SKM-1 treated with dmso at 0.1 percent for 144 hours (cell line): ENCODE data around the gene SERTAD4.
"Not testable (repeated sequence)": the region's sequence is repeated elsewhere in the genome, so short reads cannot be mapped to it uniquely, and the experiment has no call there.

ENCODE experiments used
- DNase-seq: peaks from one replicate; lab custom pipeline; 2025; ENCODE audit not compliant: unreplicated experiment; lab: John Stamatoyannopoulos, UW

Gene SERTAD4

DNA sequence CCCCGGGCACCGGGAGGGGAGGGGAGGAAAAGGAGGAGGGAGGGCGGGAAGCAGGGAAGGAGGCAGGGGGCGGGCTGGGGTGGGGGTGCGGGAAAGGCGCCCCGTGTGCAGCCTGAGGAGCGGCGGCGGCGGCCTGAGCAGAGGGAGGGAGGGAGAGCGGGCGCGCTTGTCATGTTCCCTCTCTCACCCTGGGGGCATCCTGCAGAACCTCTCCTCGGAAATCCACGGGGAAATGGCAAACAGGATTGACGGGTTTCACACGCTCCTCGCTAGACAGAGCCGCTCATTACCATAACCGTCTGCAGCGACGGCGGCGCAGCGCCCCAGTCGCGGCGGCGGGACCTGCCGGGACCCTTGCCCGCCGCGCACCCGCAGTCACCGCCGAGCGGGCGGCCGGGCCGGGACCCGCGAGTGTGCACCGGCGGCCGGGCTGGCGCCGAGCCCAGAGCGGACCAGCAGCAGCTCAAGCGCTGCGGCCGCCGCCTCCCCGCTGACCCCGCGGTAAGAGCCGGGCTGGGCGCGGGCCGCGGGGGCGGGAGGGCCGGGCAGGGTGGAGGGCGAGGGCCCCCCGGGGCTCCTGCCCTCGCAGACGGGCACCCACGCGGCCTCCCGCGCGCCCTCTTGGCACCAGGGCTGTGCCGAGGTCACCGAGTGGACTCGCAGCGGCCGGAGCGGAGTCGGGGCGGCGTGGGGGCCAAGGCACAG is at the start of gene SERTAD4:
TSS of gene SERTAD4 (plus strand) at position 286 of the 705 bp plus-strand sequence. CDS start 5,165 bp downstream, outside the sequence.
- DNase-seq, result no peak

DNA sequence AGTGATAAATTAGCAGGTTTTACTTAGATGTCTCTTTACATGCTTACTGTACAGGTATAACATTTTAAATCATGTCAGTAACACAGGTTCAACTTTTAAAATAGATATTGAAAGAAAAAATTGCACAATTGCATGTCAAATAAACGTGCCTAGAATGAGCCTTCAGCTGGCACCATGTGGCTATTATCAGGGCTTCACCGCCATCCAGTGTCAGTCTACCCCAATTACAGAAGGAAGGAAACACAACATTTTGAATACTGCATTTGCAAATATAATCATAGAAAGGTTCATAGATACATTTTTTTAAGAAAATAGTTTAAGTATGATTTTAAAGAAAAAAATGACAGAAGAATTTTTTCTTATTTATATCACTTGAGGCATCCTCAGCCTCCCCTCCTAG is 47.5 kb upstream of the SERTAD4 start:
- no peak for DNase-seq

DNA sequence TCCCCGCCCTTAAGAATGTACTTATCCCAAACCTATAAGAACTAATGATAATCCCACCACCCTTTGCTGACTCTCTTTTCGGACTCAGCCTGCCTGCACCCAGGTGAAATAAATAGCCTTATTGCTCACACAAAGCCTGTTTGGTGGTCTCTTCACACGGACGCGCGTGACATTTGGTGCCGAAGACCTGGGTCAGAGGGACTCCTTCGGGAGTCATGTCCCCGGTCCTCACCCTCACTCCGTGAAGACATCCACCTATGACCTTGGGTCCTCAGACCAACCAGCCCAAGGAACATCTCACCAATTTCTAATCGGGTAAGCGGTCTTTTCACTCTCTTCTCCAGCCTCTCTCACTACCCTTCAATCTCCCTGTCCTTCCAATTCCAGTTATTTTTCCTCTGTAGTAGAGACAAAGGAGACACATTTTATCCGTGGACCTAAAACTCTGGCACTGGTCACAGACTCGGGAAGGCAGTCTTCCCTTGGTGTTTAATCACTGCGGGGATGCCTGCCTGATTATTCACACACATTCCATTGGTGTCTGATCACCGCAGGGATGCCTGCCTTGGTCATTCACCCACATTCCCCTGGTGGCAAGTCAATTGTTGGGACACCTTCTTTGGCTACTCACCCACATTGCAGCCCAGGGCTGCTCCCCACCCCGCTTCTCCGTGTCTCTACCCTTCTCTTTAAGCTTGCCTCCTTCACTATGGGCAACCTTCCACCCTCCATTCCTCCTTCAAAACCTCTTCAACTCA is 44.6 kb upstream of the SERTAD4 start:
- DNase-seq, result not testable (repeated sequence)

DNA sequence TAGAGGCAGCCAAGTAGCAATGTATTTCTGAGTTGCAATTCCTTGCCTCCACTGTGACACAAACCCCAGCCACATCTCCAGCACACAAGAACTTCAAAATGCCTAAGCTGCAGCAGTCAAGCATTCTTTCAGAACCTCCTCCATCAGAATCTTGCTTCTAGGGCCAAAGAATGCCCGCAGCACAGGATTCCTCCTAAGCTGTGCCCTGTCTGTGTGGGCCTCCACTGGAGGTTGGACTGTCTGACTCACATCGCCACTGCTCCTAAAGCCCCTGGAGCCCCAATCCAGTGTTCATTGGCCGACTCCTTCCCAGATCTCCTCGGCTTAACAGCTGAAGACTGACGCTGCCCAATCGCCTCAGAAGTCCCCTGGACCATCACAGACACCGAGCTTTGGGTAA is 43.2 kb upstream of the SERTAD4 start:
- DNase-seq, result no peak

DNA sequence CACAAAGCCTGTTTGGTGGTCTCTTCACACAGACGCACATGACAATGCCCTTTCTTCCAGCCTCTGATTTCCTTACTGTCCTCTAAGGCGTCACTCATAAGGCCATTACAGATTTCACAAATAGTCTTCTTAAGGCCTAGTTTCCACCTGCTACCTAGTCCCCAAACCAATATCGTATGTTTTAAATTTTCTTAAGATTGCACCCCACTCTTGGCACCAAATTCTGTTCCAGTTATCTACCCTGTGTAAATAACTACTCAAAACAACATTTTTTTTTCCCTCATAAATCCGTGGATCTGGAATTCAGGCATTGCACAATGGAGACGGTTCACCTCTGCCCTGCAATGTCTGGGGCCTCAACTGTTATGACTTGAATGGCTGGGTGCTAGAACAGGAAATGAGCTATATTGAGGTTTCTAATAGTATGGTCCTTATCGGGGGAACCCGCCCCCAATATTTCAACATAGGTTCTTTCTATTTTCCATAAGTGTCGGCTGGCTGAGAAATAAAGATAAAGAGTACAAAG is 36.9 kb upstream of the SERTAD4 start:
- DNase-seq, result no peak

DNA sequence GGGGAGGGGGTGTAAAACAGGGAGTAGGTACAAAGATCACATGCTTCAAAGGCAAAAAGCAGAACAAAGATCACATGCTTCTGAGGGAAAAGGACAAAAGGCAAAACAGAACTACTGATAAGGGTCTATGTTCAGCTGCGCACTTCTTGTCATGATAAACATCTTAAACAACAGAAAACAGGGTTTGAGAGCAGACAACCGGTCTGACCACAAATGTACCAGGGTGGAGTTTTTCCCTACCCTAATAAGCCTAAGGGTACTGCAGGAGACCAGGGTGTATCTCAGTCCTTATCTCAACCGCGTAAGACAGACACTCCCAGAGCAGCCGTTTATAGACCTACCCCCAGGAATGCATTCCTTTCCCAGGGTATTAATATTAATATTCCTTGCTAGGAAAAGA is 36.3 kb upstream of the SERTAD4 start:
- DNase-seq, result not testable (repeated sequence)

DNA sequence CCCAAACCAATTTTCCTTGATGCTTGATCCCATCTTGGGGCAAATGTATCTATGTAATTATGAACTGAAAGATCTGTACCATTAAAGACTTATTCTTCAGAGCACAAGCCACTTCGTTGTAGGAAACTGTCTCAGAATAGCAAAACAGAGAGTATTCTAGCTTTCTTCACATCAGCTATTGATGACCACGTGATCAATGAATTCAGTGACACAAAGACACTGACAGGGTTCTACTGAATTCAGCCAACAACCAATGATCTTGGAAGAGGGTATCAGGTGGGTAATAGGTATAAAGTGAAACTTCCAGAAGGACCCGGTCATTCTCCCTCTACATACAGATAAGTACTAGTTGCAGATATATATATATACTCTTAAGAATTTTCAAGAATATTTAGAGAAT is 33.8 kb upstream of the SERTAD4 start:
- DNase-seq, result no peak

DNA sequence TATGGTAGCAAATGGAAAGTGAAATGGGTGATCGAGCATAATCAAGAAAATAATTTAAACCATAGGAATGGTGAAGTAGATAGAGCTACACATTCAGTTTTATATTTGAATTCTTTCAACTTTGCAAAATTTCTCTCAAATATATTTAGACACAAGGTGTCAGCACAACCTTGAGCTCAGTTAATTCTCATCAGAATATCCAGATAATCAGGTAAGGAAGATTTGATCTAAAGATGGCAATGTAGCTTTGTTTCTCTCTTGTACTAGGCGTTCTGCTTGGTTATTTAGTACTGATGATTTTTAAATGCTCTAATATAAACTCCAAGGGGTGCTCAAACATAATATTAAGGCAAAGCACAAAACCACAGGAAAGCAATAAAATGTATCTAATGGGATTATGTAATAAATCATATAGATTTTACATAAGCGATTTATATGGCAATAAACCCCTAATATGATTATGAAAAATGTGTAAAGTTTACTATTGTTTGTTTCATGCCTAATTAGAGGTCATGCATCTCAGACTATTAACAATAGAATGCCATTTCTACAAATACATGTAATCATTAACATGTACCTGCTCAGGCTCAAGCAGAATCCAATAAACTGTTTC is 32.4 kb upstream of the SERTAD4 start:
- no peak for DNase-seq

DNA sequence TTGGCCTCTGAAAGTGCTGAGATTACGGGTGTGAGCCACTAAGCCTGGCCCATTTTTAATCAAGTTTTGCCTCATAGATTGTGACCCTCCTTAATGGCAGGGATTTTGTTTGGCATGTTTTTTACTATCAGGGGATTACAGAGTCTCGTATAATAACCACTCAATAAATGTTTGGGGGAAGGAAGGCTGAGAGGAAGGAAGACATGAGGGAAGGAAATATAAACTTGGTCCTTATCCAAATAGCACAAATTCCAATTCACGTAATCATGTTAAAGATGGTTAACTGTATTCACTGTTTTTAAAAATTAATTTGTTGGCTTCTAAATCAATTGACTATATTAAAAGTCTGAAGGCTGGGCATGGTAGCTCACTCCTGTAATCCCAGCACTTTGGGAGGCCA is 30.9 kb upstream of the SERTAD4 start:
- no peak for DNase-seq

DNA sequence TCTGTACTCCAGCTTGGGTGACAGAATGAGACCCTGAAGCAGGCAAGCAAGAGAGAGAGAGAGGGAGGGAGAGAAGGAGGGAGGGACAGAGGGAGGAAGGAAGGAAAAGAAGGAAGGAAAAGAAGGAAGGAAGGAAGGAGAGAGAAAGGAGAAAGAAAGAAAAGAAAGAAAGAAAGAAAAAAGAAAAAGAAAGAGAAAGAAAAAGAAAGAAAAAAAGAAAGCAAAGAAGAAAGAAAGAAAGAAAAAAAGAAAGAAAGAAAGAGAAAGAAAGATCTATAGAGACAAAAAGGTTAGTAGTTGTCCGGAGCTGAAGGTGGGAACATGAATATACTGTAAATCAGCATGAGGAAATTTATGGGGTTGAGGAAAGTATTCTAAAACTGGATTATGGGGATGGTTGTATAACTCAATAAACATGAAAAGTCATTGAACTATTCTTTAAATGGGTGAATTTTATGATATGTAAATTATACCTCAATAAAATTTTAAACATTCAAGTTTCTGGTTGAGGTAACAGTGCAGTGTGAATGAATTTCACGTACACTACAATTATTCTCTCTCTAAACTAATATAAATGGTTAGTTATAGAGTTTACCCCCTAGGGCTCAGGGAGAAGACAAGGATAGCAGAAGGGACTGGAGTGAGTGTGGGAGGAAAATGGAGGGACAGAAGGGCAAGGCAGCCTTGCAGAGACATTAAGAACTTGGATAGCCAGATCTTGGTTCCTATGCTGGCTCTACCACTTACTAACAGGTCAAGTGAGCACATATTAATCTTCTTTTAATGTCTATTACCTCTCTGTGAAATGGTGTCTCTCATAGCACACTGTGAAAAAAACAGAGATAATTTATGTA is 24.8 kb upstream of the SERTAD4 start:
- no peak for DNase-seq

DNA sequence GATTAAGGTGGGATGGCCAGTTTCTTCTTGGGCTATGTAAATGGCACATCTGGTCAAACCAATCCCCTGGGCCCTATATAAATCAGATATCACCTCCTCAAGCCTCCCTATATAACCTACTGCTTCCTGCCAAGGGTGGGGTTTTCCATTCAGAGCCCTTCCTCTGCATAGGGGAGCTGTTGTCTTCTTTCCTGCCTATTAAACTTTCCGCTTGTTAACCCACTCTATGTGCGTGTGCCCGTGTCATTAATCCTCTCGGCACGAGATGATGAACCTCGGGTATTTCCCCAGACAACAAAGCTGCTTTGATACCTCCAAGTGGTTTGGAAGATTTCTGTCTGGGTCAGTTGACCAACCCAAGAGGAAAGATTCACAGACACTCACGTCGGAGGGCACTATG is 19.3 kb upstream of the SERTAD4 start:
- no peak for DNase-seq

DNA sequence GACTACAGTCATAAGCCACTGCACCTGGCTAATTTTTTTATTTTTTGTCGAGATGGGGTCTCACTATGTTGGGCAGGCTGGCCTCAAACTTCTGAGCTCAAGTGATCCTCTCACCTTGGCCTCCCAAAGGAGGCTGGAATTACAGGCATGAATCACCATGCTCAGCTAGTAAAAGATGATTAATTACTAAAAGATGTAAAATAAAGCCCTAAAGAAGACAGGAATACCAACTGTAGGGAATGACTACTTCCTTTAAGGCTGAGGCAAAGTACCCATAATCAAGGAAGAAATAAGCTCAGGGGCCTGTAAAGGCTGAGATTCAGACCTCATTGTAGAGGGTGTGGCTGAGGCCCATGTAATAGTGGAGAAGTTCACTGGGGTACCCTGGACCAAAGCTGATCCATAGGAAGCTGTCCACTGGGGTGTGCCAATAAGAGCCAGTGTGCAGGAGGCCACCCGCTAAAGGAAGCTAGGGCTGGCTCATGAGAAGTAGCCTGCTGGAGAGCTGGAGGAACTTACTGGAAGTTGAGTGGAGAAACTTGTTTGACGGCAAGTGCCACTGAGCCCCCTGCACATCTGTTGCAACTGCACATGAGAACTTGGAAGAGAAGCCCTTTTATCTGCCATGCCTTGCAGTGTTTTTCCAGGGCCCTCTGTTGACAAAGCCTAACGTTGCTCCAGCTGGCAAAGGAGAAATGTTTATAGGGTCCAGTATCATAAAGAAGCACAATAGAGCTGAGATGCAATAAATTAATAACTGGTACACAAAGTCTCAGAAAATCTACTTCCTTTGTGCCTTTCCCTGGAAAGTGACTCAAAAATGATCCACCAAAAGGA is 17.8 kb upstream of the SERTAD4 start:
- DNase-seq, result no peak

DNA sequence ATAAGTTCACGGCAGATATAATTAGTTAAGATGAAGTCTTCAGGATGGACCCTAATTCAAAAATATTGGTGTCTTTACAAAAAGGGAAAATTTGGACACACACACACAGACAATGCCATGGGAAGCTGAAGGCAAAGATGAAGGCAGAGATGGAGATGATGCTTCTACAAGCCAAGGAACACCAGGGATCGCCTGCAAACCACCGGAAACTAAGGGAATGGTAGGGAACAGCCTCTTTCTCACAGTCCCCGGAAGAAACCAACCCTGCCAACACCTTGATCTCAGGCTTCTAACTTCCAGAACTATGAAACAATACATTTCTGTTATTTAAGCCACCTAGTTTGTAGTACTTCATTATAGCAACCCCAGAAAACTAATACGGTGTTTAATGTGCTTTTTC is 15.1 kb upstream of the SERTAD4 start:
- DNase-seq, result no peak

DNA sequence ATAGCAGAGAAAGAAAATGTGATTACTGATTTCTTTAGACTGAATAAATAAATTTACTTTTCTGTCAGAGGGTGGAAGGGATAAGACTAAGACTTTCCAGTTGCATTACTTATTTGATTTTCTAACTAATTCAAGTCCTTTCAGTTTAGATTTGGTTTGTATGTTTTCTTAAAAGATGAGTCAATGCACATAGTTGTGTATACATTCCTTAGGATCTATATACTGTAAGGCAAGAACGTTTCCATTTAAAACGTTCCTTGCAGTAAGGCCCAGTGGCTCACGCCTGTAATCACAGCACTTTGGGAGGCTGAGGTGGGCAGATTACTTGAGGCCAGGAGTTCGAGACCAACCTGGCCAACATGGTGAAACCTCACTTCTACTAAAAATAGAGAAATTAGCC is 14.5 kb upstream of the SERTAD4 start:
- DNase-seq, result no peak

DNA sequence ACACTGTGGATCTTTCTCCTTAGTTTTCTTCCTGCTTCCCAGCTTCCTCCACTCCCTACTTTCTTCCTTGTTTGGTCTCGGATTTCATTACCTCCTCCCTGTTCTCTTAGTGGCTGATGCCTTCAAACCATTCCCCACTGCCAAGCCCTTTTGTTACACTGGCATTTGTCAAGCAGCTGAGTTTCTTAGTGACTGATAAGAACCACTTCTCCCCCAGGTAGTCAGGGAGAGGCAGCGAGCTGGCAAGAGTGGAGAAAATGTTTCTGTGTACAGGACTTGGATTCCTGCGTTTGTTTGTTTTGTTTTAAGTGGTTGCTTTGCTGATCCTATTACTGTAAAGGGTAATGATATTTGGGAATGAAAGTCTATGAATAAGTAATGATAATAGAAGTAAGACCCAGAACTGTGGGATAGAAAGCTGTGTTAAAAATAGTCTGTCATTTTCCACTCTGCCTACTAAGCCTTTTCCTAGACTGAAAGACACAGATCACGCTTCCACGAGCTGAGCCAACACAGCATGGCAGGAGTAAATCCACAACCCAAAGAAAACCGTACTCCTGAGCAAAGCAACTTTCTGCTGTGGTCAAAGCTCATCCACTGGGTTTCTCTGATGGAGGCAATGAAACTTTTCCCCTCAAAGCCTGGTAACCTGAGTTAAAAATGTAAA is 10.1 kb upstream of the SERTAD4 start:
- DNase-seq, result no peak

DNA sequence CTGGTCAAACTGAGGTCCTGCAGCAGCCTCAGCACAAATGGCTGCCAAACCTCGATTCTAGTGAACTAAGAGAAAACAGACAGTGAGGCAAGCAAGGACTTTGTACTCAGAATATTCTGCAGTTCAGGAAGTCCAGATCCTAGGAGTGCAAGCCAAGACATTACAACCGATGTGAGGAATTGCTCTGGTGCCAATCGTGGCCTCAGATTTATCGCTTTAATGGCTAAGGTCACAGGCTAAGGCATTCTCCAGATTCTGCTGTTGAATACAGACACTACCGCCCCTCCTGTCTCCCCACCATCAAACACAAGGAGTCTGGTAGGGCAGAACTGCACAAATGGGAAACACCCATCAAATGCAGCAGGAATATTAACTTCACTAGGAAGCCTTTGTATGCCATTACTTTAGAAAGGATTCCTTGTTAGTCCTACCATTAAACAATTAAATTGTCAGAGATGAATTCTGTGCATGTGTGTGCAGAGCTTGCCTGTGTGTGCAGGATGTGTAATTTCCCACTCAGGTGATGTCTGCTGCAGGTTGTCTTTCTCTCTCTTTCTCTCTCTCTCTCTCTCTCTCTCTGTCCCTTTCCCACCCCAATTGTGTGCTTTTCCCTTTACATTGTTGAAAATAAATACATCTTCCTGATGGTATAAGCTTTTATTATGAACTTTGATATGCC is 9.2 kb upstream of the SERTAD4 start:
- no peak for DNase-seq

DNA sequence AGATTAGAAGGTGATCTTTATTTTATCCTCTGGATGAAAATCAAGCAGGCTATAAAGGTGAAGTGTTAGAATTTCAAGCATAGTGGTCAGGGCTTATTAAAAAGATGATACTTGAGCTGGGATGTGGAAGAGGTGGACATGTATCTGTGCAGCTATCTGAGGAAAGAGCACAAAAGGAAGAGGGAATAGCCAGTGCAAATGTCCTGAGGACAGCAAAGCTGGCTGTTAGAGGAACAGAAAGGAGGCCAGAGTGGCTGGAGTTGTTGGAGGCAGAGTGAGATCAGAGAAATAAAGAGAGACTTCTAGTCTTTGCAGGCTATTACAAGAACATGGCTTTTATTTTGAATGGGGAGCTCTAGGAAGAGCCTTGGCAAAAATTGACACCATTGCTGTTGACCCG is 4.4 kb upstream of the SERTAD4 start:
- DNase-seq, result no peak

DNA sequence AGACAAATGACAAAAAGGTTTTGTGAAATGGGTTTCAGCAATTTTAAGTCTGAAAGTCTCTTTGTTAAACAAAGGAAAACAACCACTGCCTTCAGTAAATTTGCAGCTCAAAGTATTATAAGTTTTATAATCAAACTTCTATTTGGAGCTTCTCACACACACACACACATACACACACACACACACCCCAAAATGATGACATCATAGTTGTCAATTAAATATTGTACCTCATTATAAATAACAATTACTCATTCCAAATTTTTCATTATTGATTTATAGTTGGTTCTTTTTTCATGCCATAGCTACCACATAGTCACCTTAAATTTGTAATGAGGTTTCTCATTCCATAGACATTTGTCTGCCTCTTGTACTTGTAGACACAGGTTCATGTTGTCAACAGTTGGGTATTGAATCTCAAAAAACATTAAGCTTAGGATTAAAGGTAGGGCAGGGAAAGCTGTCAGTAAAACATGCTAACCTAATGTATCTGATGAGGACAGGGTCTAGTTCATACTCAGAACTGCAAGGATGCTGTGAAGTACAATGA is 2.4 kb upstream of the SERTAD4 start:
- DNase-seq, result no peak
